Hepatocyte (in vitro differentiated cells): ENCODE measurements around the gene AKAP13. TPM values are rescaled to one million over a fixed set of nuclear protein-coding genes. Genes with fewer than 3 reads are reported as not detected.

Source experiments
- DNase-seq: peaks from one replicate; pipeline ENCODE4 v3.0.0-alpha.2; 2016; ENCODE audit warnings: low spot score
- H2AFZ ChIP-seq: fragments of 200-600 bp; sonication (generic); 2 replicates; pipeline ENCODE4 v1.6.0; 2016; ENCODE audit warnings: antibody characterized with exemption, mild to moderate bottlenecking
- H3K27ac ChIP-seq: fragments of 200-600 bp; sonication (generic); 2 replicates; pipeline ENCODE4 v1.5.1; 2016; ENCODE audit warnings: mild to moderate bottlenecking
- H3K27me3 ChIP-seq: fragments of 200-600 bp; sonication (generic); 2 replicates; pipeline ENCODE4 v1.6.1; 2016
- H3K36me3 ChIP-seq: fragments of 200-600 bp; sonication (generic); replicated peaks from 2 replicates; pipeline ENCODE4 v1.5.1; 2016; ENCODE audit warnings: low read depth; ENCODE audit not compliant: insufficient read depth
- H3K4me1 ChIP-seq: fragments of 200-600 bp; sonication (generic); 2 replicates; pipeline ENCODE4 v1.5.1; 2016; ENCODE audit warnings: mild to moderate bottlenecking, moderate library complexity; ENCODE audit not compliant: insufficient read depth
- H3K4me2 ChIP-seq: fragments of 200-600 bp; sonication (generic); 2 replicates; pipeline ENCODE4 v1.6.0; 2016
- H3K4me3 ChIP-seq: fragments of 200-600 bp; sonication (generic); 2 replicates; pipeline ENCODE4 v1.5.1; 2016; ENCODE audit warnings: mild to moderate bottlenecking
- H3K79me2 ChIP-seq: fragments of 200-600 bp; sonication (generic); 2 replicates; pipeline ENCODE4 v1.6.0; 2017; ENCODE audit warnings: mild to moderate bottlenecking
- H3K9me2 ChIP-seq: fragments of 200-600 bp; sonication (generic); replicated peaks from 2 replicates; pipeline ENCODE4 v1.6.0; 2017; ENCODE audit warnings: mild to moderate bottlenecking; ENCODE audit not compliant: insufficient read depth
- H3K9me3 ChIP-seq: fragments of 200-600 bp; sonication (generic); 2 replicates; pipeline ENCODE4 v1.5.1; 2016; ENCODE audit warnings: low read depth, mild to moderate bottlenecking
- H4K20me1 ChIP-seq: fragments of 200-600 bp; sonication (generic); 2 replicates; pipeline ENCODE4 v1.6.0; 2016; ENCODE audit warnings: mild to moderate bottlenecking; ENCODE audit not compliant: insufficient read depth, poor library complexity, severe bottlenecking
- CTCF ChIP-seq: fragments of 200-600 bp; sonication (generic); IDR thresholded peaks from 2 replicates; pipeline ENCODE4 v1.5.1; 2016; ENCODE audit warnings: antibody characterized with exemption, mild to moderate bottlenecking; ENCODE audit not compliant: poor library complexity
- EZH2 ChIP-seq: fragments of 200-600 bp; sonication (generic); IDR thresholded peaks from 2 replicates; pipeline ENCODE4 v1.6.1; 2016; ENCODE audit warnings: antibody characterized with exemption, mild to moderate bottlenecking, borderline replicate concordance
- EZH2phosphoT487 ChIP-seq: fragments of 200-600 bp; sonication (generic); IDR thresholded peaks from one replicate; pipeline ENCODE4 v1.6.1; 2018; ENCODE audit warnings: antibody characterized with exemption, mild to moderate bottlenecking, low read depth, moderate library complexity; ENCODE audit not compliant: unreplicated experiment, severe bottlenecking
- WGBS: methylation state at CpG from one replicate; pipeline ENCODE4 v1.1.6; 2016; ENCODE audit warnings: low lambda C conversion rate; ENCODE audit errors: missing lambda C conversion rate; 5-methylcytosine and 5-hydroxymethylcytosine counted together
- polyA plus RNA-seq: library from polyadenylated mRNA; unstranded; fragments of >200 nt; fragmentation: Nextera tagmentation; extraction: Ambion mirVana; gene quantifications from 2 replicates; pipeline ENCODE4 v1.2.1, GENCODE V29; 2016
- total RNA-seq: library from RNA; depleted of rRNA; stranded (reverse); fragments of >200 nt; gene quantifications from 2 replicates; pipeline ENCODE4 v1.2.3, GENCODE V29; 2014

Gene AKAP13
- total and polyA plus RNA-seq, 2 experiments from 2014 or later, result 55.6 to 80.9 TPM

DNA sequence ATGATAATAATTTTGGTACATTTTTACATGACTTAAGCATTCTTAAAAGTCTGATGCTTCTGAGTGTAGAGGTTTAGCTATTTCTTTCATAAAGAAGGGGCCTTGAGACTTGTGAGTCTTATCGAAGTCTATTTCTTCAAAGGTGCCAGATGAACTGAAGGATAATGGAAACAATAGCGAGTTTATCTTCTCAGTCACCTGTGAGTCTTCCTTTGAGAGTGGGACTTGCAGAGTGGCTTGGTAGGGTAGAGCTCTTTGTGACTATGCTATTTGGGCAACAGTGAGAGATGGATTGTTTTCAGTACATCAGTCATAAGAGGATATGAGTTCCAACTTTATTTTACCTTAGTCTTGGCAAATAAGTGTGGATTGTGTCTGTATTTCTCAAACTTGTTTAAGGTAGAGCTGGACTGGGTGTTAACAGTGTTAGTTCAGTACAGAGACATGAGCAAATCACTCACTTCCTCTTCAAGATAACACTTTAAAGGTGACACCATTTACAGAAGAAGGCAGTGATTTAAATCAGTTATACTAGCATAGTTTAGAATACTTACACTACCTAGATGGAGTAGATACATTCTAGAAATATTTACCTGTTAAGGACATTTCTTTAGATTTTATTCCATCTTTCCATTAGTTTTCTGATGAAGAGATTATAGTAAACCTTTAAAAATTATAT, 3.2 kb downstream of the AKAP13 start:
- Histone ChIP-seq H4K20me1 (peaks cover 65% of the 10 kb centered on the region), H2AFZ (no peak overlapping the region), H3K27me3 (no peaks in the 10 kb centered on the region), H3K36me3 (no peaks in the 10 kb centered on the region), H3K9me3 (no peaks in the 10 kb centered on the region), H3K4me2 (peak overlapping the region; percentile 81), H3K4me1 (peaks cover 19% of the 10 kb centered on the region), H3K9me2 (no peaks in the 10 kb centered on the region), H3K79me2 (peaks cover 78% of the 10 kb centered on the region), H3K27ac (peak overlapping the region; percentile 39), H3K4me3 (no peak overlapping the region)
- 70% methylated on average over 2 of the region's 2 CpGs for WGBS
- no peak for DNase-seq
- no peak for TF ChIP-seq EZH2
- TF ChIP-seq CTCF, result no peak
- no peak for TF ChIP-seq EZH2phosphoT487

- Histone ChIP-seq H3K9me3 (no peaks in the 10 kb centered on the region), H4K20me1 (peaks cover 84% of the 10 kb centered on the region), H2AFZ (no peak overlapping the region), H3K9me2 (no peaks in the 10 kb centered on the region), H3K4me3 (no peak overlapping the region), H3K79me2 (peaks cover 100% of the 10 kb centered on the region), H3K27me3 (no peaks in the 10 kb centered on the region), H3K4me2 (no peak overlapping the region), H3K36me3 (no peaks in the 10 kb centered on the region), H3K4me1 (peaks cover 19% of the 10 kb centered on the region), H3K27ac (no peak overlapping the region)
- no peak for TF ChIP-seq CTCF
- no peak for TF ChIP-seq EZH2
- TF ChIP-seq EZH2phosphoT487, result no peak
- 76% methylated on average over 7 of the region's 7 CpGs for WGBS
- DNase-seq, result no peak
Observed at GRCh38 chr15:85386261-85386660, 5.9 kb downstream of the AKAP13 start.

GRCh38 chr15:85388566-85389305, 8.3 kb downstream of the AKAP13 start:
- Histone ChIP-seq H3K4me2 (no peak overlapping the region), H4K20me1 (peaks cover 81% of the 10 kb centered on the region), H3K27ac (no peak overlapping the region), H3K4me1 (peaks cover 7% of the 10 kb centered on the region), H2AFZ (no peak overlapping the region), H3K9me3 (no peaks in the 10 kb centered on the region), H3K36me3 (no peaks in the 10 kb centered on the region), H3K79me2 (peaks cover 100% of the 10 kb centered on the region), H3K27me3 (no peaks in the 10 kb centered on the region), H3K9me2 (no peaks in the 10 kb centered on the region), H3K4me3 (no peak overlapping the region)
- no peak for TF ChIP-seq EZH2
- DNase-seq, result no peak
- 85% methylated on average over 5 of the region's 5 CpGs for WGBS

DNA sequence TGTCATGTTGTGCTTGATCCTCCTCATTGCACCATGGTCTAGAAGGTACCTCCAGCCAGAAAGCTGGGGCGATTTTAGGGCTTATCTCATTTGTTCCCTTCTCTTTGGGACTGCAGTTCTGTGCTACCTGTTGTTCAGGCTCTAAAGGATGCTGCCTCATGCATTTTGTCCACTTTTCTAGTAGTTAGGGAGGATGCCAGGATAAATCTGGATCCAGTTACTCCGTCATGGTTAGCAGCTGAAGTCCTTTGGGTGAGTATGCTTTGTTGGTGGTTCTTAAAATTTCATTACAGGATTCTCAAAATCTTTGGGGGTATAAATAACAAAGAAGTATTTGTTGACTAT, 8.9 kb downstream of the AKAP13 start:
- H3K4me2 ChIP-seq, result no peak overlapping the region
- no peaks in the 10 kb centered on the region for H3K27me3 ChIP-seq

More for the DNA sequence above, 8.9 kb downstream of the AKAP13 start:
- H3K36me3 ChIP-seq, result no peaks in the 10 kb centered on the region
- 89% methylated on average over 2 of the region's 2 CpGs for WGBS
- TF ChIP-seq CTCF (no peak), EZH2 (no peak), EZH2phosphoT487 (no peak)
- H3K79me2 ChIP-seq, result peaks cover 100% of the 10 kb centered on the region
- no peaks in the 10 kb centered on the region for H3K9me3 ChIP-seq
- H3K4me1 ChIP-seq, result peaks cover 9% of the 10 kb centered on the region
- H3K27ac ChIP-seq, result no peak overlapping the region
- no peak overlapping the region for H3K4me3 ChIP-seq
- DNase-seq, result no peak
- no peaks in the 10 kb centered on the region for H3K9me2 ChIP-seq
- peaks cover 85% of the 10 kb centered on the region for H4K20me1 ChIP-seq
- H2AFZ ChIP-seq, result no peak overlapping the region
